GM10266 (cell line): ENCODE data around the gene MYO18B.

Source experiments
- DNase-seq: peaks from one replicate; pipeline ENCODE4 v3.0.0; 2012; ENCODE audit errors: extremely low spot score
- TF ChIP-seq, protein P1 (sequence below): IDR thresholded peaks from 2 replicates; pipeline ENCODE4 v1.5.1; 2012; ENCODE audit warnings: mild to moderate bottlenecking, low read depth; ENCODE audit not compliant: control insufficient read depth, insufficient read depth; ENCODE audit errors: missing control alignments

Gene MYO18B

GRCh38 chr22:25824828-25825423, 82.9 kb downstream of the MYO18B start:
- DNase-seq = no peak

DNA sequence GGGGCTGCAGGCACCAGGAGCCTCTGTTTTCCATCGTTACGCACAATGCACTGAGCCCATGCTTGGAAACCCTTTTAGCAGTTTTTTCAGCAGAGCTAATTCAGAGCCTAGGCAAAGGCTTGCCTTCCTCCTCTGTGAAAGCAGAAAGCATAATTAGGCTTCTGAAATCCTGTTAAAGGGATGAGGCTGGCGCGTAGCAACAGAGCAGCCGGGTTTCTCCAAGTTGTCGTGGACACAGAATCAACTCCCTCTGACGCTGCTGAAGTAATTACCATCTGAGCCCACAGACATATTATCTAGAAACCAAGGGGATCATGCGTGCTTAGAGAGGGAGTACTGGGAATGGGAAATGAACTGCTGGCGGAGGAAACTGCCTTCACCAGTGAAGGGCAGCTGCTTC, 85.4 kb downstream of the MYO18B start:
- TF ChIP-seq, protein P1, sequence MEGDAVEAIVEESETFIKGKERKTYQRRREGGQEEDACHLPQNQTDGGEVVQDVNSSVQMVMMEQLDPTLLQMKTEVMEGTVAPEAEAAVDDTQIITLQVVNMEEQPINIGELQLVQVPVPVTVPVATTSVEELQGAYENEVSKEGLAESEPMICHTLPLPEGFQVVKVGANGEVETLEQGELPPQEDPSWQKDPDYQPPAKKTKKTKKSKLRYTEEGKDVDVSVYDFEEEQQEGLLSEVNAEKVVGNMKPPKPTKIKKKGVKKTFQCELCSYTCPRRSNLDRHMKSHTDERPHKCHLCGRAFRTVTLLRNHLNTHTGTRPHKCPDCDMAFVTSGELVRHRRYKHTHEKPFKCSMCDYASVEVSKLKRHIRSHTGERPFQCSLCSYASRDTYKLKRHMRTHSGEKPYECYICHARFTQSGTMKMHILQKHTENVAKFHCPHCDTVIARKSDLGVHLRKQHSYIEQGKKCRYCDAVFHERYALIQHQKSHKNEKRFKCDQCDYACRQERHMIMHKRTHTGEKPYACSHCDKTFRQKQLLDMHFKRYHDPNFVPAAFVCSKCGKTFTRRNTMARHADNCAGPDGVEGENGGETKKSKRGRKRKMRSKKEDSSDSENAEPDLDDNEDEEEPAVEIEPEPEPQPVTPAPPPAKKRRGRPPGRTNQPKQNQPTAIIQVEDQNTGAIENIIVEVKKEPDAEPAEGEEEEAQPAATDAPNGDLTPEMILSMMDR = no peak
- DNase-seq = no peak

More at GRCh38 chr22:25824828-25825423, 82.9 kb downstream of the MYO18B start:
- TF ChIP-seq, protein P1 = no peak

- no peak for DNase-seq
- TF ChIP-seq, protein P1 = no peak
Measured at GRCh38 chr22:25828422-25828821, 86.4 kb downstream of the MYO18B start.

DNA sequence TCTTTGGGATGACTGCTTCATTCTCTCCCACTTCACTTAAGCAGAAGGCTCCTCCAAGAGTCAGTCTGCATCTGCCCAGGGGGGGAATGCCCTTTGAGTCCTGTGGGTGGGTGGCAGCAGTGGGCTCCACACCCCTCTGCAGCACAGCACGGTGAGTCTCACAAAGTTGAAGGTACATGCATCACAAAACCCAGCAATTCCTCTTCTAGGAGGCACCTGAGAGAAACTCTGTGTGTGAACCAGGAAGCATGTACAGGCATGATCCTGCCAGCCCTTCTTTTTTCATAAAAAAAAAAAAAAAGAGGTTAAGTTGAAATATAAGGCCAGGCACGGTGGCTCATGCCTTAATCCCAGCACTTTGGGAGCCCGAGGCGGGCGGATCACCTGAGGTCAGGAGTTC, 87.2 kb downstream of the MYO18B start:
- TF ChIP-seq, protein P1 = no peak
- no peak for DNase-seq

DNA sequence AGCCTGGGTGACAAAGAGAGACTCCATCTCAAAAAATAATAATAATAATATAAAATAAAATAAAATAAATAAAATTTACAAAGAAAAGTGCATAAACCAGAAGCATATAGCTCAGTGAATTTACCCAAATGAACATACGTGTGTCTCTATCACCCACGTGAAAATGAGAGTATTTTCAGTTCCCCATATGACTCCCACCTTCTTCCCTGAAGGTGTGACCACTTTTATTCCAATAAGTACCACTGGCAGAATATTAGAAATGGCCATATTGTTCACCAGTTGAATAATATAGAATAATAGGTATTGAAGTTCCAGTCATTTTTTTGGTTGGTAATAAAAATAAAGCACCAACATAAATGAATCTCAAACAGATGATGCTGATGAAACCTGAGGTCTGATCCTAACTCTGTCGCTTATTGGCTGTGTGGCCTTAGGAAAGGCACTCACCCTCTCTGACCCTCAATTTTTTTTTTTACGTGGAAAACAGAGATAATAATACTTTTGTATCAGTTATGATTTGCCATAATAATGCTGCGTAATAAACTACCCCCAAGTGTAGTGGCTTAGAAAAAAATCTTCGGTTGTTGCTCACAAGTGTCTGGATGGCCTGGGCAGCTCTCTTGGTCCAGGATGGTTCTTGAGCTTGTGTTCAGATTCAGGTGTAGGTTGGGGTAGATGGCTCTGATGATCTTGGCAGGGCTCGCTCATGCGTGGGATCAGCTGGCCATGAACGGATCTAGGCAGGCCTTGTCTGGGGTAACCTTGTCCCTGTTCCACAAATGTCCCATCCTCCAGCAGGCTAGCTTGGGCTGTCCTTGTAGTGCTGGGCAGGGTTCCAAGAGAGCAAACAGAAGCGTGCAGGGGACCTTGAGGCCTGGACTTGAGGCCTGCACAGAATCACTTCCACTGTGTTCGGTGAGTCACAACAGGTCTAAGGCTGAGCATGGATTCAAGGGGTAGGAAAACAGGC, 88.1 kb downstream of the MYO18B start:
- no peak for DNase-seq
- TF ChIP-seq, protein P1 = no peak

DNA sequence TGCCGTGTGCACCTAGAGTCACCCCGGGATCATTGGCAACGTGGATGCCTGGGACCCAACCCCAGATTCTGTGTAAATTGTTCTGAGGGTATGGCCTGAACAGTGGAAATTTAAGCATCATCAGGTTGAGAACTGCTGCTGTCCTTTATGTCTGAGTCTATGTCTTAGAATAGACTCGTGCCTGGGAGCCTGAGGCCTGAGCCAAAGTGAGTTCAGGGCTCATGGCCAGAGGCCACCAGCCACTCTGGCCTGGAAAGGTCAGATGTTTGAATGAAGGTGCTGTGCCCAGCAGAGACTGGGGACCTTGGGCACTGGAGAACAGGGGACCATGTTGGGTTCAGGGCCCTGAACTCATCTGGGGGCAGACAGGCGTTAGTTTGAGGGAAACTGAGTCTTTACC, 91.1 kb downstream of the MYO18B start:
- no peak for DNase-seq
- TF ChIP-seq, protein P1 = no peak

DNA sequence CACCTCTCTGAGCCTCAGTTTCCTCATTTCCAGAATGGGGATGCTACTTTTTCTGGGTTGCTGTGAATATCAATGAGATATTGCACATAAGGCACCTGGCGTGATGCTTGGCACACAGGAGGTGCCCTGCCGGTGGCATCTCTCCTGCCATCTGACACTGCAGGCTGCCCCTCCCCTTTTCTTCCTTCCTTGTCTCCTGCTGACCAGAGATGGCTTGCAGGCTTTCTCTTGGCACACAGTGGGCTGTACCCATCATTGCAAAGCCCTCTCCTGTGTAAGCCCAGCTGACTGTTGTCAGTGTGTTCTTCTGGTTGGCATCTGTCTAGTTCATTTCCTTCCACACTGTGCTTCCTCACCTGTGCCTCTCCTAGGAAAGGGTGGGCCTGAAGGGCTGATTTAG, 91.7 kb downstream of the MYO18B start:
- TF ChIP-seq, protein P1 = no peak
- no peak for DNase-seq
